Neural cell (in vitro differentiated cells): ENCODE measurements around the gene VAMP8.

ENCODE experiments used
- CTCF ChIP-seq: fragments of 450-650 bp; IDR thresholded peaks from 2 replicates; pipeline ENCODE4 v1.5.1; 2014; ENCODE audit warnings: antibody characterized with exemption, mild to moderate bottlenecking, moderate library complexity; ENCODE audit not compliant: poor library complexity, severe bottlenecking
- POLR2AphosphoS5 ChIP-seq: IDR thresholded peaks from 2 replicates; pipeline ENCODE4 v1.6.1; 2012

DNA sequence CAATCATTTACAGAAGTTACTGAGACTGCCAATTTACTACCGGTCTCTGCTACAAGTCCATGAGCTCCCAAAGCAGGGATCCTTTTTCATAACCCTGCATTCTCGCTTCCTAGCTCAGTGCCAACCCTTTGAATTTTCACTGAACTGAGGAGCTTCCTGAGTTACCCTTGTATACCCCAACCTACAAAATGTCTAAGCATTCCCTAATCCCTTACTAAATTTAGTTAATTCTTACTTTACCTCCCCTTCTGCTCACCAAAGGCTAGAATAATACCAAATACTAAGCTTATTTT, 28.8 kb upstream of the VAMP8 start:
- TF ChIP-seq CTCF = no peak
- TF ChIP-seq POLR2AphosphoS5 = no peak
